ES-I3 (cell line): ENCODE measurements around the gene SCYGR5.
"Not testable (repeated sequence)": the region's sequence is repeated elsewhere in the genome, so short reads cannot be mapped to it uniquely, and the experiment has no call there.

Experiments
- H3K36me3 ChIP-seq: 2 replicates; pipeline ENCODE4 v1.6.1; 2013; ENCODE audit warnings: mild to moderate bottlenecking, low read length, control low read depth, moderate library complexity; ENCODE audit not compliant: insufficient read depth
- H3K4me1 ChIP-seq: 2 replicates; pipeline ENCODE4 v1.6.1; 2013; ENCODE audit warnings: mild to moderate bottlenecking, control low read depth, low read length; ENCODE audit not compliant: insufficient read depth
- H3K9ac ChIP-seq: 2 replicates; pipeline ENCODE4 v1.6.1; 2013; ENCODE audit warnings: low read depth, mild to moderate bottlenecking, low read length, moderate library complexity
- H3K9me3 ChIP-seq: 2 replicates; pipeline ENCODE4 v1.6.1; 2013; ENCODE audit warnings: mild to moderate bottlenecking, low read length, moderate library complexity; ENCODE audit not compliant: control insufficient read depth, insufficient read depth

Gene SCYGR5, protein sequence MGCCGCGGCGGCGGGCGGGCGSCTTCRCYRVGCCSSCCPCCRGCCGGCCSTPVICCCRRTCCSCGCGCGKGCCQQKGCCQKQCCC

DNA sequence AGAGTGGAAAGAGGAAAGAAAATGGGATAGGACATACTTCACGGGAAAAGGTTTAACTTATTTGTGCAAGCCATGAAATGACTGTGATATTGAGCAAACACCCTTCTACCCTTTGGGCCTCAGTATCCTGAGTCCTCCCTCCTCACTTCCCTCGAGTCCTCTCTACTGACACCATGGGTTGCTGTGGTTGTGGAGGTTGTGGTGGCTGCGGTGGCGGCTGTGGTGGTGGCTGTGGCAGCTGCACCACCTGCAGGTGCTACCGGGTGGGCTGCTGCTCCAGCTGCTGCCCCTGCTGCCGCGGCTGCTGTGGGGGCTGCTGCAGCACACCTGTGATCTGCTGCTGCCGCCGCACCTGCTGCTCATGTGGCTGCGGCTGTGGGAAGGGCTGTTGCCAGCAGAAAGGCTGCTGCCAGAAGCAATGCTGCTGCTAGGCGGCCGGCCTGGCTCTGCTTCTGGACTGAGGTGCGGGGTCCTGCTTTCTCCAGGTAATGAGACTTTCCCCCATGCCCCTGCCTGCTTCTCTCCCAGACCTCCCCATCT lies at the start of gene SCYGR5:
TSS of gene SCYGR5 (plus strand) at position 174 of the 540 bp plus-strand sequence. CDS start at position 174, 0 bp downstream.
- not testable (repeated sequence) for H3K4me1 ChIP-seq, H3K9me3 ChIP-seq, H3K9ac ChIP-seq, H3K36me3 ChIP-seq

DNA sequence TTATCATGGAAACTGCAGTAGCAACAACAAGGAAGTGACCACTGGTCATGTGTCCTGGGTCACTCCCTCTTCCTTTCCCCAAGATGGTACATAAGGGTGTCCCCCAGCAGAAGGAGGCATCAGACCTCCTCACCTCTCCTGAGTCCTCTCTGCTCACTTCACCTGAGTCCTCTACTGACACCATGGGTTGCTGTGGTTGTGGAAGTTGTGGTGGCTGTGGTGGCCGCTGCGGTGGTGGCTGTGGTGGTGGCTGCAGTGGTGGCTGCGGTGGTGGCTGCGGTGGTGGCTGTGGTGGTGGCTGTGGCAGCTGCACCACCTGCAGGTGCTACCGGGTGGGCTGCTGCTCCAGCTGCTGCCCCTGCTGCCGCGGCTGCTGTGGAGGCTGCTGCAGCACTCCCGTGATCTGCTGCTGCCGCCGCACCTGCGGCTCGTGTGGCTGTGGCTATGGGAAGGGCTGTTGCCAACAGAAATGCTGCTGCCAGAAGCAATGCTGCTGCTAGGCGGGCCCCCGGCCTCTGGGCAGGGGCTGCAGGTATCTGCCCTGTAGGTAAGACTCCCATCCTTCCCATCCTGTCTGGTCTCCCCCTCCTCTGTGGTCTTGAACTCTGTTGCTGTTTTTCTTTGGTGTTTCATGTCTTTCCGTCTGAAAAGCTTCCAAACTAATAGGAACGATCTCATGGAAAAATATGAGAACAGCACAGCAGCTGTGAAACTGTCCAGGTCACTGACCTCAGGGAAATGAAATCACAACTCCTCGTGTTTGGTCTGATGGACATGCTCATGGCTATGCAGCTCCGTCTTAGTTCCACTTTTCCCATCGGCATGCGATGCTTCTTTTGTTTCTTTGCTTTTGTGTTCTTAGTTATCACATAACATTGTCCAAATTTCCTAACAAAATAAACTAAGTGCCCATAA lies 49.0 kb upstream of the SCYGR5 start, which contains the start of gene SCYGR4:
TSS of gene SCYGR4 (plus strand) at position 183 of the 915 bp plus-strand sequence. CDS start at position 183, 0 bp downstream.
- H3K4me1 ChIP-seq = peaks cover 10% of the 10 kb centered on the region
- H3K36me3 ChIP-seq = no peaks in the 10 kb centered on the region
- no peaks in the 10 kb centered on the region for H3K9me3 ChIP-seq
- no peak within 1 kb of the TSS for H3K9ac ChIP-seq

DNA sequence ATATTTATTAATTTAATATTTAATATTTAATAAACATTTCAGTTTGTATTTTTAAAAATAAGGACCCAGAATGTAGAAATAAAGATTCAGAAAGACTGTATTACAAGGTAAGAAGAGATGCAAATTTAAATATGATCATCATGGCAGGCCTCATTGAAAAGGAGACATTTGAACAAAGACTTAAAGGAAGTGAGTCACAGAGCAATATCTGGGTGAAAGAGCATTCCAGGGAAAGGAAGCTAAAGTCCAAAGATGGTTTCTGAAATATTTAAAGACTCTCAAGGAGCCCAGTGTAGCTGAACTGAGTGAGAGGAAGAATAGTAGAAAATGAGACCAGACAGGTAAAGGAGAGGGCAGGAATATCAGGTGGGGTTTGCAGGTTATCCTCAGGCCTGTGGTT lies 43.4 kb upstream of the SCYGR5 start:
- Histone ChIP-seq H3K9ac (no peak overlapping the region), H3K4me1 (no peaks in the 10 kb centered on the region; the same call in 1 of the 2 replicates), H3K9me3 (no peaks in the 10 kb centered on the region), H3K36me3 (no peaks in the 10 kb centered on the region)

DNA sequence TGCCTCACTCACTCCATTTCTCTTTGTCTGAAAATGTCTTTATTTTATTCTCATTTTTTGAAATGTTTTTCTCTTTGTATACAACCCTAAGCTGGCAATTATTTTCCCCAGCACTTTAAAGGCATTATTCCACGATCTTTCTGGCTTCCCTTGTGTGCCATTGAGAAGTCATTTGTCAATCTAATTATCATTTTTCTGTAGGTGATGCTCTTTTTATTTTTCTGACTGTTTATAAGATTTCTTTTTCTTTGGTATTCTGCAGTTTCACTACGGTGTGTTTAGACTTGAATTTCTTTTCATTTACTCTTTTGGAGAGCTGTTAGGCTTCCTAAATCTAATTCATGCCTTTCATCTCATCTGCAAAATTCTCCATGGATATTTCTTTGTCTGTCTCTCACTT lies 41.2 kb upstream of the SCYGR5 start:
- H3K9ac ChIP-seq = no peak overlapping the region
- H3K36me3 ChIP-seq = no peaks in the 10 kb centered on the region
- no peaks in the 10 kb centered on the region for H3K9me3 ChIP-seq
- H3K4me1 ChIP-seq = no peaks in the 10 kb centered on the region

DNA sequence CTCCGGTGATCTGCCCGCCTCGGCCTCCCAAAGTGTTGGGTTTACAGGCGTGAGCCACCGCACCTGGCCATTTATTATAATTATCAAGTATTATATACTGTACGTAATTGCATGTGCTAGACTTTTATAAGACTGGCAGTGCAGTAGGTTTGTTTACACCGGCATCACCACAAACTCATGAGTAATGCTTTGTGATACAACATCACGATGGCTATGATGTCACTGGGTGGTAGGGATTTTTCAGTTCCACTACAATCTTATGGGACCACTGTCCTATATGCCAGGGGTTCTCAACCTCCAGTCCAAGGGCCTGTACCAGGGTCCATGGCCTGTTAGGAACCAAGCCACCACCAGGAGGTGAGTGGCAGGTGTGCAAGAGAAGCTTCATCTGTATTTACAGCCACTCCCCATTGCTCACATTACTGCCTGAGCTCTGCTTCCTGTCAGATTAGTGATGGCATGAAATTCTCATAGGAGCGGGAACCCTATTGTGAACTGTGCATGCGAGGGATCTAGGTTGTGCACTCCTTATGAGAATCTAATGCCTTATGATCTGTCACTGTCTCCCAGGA lies 39.9 kb upstream of the SCYGR5 start:
- Histone ChIP-seq H3K9me3 (no peaks in the 10 kb centered on the region), H3K36me3 (no peaks in the 10 kb centered on the region), H3K9ac (no peak overlapping the region), H3K4me1 (no peaks in the 10 kb centered on the region)

DNA sequence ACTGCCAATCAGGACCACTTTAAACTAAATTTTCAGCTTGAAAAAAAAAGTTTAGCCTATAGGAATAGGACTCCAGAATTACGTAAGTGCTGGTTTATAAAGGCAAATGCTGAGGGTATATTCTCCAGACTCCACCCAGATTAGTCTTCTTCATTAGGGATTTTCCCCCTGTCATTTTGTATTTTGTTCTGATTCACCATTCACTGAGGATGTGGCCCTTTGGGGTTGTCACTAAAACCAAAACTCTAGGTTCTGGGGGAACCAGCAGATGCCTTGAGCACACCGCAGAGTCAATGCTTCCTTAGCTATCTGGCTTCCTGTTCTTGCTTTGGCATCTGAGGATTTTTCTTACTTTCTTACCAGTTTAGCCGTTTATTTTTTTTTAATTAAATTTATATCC lies 38.8 kb upstream of the SCYGR5 start:
- Histone ChIP-seq H3K9ac (no peak overlapping the region), H3K36me3 (no peaks in the 10 kb centered on the region), H3K4me1 (no peaks in the 10 kb centered on the region), H3K9me3 (no peaks in the 10 kb centered on the region)

DNA sequence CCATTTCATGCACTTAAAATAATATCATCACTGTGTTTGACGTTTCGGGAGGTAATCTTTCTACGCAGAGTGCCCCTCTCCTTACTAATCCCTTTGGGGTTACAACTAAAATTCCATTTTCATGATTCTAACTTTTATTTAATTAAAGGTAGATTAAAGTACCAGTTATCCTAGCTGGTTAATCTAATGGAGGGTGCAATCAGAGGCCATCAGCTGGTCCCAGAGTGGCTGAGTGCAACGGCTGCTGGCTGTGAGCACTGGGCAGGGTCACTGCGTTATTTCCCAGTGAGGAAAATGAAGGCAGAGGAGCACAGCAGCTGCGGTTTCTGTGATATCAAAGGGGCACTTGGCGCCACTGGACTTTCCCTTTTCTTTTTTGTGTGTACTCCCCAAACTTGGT lies 37.2 kb upstream of the SCYGR5 start:
- Histone ChIP-seq H3K9ac (no peak overlapping the region), H3K36me3 (no peaks in the 10 kb centered on the region), H3K4me1 (no peaks in the 10 kb centered on the region), H3K9me3 (no peaks in the 10 kb centered on the region)

DNA sequence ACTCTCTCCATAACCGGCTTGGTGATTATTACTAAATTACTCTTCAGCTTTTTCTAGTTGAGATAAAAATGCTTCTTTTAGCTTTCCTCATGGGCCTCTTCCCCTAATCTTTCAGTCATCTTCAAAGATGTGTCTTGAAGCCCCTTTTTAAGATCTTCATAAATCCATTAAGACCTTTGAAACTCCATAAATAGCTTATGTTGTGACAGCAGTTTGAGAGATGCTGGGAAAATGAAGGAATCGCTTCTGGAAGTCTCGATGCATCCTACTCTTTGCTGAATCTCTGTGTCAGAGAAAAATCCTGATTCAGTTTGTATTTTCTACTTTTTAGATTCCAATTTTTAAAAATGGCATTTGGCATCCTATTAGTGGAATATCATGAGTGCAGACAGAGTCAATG lies 36.3 kb upstream of the SCYGR5 start:
- H3K9me3 ChIP-seq = no peaks in the 10 kb centered on the region
- H3K9ac ChIP-seq = no peak overlapping the region
- H3K36me3 ChIP-seq = no peaks in the 10 kb centered on the region
- H3K4me1 ChIP-seq = no peaks in the 10 kb centered on the region

DNA sequence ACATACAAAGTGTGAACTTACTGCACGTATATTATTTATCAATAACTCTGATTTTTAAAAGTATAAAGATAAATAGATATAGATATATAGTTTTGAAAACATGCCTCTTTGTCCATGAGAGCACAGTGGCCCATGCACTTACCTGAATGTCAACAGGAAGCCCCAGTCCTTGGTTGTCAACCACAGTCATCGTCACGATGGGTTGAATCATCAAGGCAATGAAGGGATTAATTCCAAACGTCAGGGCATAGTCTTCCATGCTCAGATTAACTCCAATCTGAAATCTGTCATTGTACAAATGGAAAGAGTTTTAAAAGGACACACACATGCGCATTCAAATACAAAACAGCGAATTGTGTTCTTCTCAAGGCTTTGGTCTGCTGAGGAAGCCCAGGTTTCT lies 33.8 kb upstream of the SCYGR5 start:
- no peaks in the 10 kb centered on the region for H3K9me3 ChIP-seq
- no peaks in the 10 kb centered on the region for H3K4me1 ChIP-seq
- H3K36me3 ChIP-seq = no peaks in the 10 kb centered on the region
- no peak overlapping the region for H3K9ac ChIP-seq

DNA sequence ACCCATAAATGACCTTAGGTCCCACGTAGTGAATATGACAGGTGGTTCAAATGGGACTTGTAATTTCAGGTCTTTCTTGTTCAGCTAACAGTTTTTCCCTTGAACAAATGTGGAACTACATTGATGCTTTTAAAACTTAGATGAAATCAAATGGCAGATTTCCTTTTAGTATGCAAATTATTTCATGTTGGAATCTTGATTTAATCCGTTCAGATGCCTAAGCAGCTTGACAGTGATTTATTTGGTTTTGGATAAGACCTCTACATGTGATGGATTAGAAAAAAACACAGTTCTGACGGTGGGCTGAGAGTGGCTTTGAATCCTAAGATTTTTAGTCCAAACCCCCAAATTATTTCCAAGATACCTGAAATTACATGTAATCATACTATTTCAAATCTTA lies 32.4 kb upstream of the SCYGR5 start:
- Histone ChIP-seq H3K4me1 (no peaks in the 10 kb centered on the region), H3K9me3 (no peaks in the 10 kb centered on the region), H3K36me3 (no peaks in the 10 kb centered on the region), H3K9ac (no peak overlapping the region)

DNA sequence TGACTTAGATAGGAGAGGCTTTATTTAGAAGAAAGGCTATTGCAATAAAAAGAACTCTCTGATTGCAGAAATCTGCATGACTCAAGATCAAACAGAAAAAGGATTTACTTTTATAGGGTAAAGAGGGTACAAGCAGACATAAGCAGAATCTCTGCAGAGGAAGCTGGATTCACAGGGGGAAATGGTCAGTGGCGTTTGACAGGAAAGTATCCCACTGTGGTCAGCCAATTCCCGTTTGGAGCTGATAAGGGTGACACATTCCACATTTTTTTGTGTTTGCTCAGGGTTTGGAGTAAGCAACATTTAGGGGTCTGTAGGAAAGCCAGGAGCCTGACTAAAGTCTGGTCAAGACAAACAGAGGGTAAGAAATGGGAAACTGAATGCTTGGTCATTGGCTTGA lies 23.9 kb upstream of the SCYGR5 start:
- peaks cover 5% of the 10 kb centered on the region for H3K4me1 ChIP-seq
- no peak overlapping the region for H3K9ac ChIP-seq
- H3K9me3 ChIP-seq = no peaks in the 10 kb centered on the region
- H3K36me3 ChIP-seq = no peaks in the 10 kb centered on the region

DNA sequence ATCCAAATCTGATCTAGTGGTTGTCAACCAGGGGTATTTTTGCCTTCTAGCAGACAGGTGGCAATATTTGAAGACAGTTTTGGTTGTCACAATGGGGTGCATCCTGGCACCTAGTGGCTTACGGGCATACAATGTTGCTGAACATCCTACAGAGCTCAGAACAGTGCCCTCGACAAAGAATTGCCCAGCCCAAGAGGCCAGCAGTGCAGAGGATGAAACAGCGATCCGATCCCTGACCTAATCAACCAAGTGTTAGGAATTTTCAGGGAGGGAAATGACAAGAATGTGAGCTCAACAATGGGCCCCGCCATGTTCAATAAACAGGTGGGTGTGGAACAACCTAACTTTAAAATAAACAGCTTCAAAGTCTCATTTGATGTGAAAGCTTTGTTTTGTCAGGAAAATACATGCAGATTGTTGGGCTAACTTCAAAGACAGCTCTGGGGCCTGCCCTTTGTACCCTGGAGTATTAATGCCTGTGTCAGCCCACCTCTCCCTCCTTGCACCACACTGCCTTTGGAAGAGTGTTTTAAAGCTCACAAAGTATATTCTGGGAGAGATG lies 22.5 kb upstream of the SCYGR5 start:
- peaks cover 5% of the 10 kb centered on the region for H3K4me1 ChIP-seq
- no peak overlapping the region for H3K9ac ChIP-seq
- H3K36me3 ChIP-seq = no peaks in the 10 kb centered on the region
- no peaks in the 10 kb centered on the region for H3K9me3 ChIP-seq

DNA sequence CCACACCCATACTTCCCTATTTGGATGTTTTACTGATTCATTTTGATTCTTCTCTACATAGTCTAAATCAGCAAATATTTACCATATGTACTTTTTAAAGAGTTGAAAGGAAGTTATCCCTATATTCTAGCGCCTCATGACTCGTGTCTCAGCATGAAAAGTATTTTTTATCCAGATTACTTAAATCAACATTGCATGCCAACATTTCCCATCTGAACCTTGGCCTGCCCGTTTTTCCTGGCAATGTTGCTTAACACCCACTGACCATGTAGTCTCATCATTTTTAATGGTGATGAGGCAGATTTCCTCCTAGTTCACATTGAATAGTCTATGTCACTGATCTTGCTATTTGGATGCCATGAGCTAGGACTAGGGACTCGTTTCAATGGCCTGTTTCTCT lies 13.2 kb upstream of the SCYGR5 start:
- Histone ChIP-seq H3K4me1 (no peaks in the 10 kb centered on the region), H3K36me3 (no peaks in the 10 kb centered on the region), H3K9ac (no peak overlapping the region)

DNA sequence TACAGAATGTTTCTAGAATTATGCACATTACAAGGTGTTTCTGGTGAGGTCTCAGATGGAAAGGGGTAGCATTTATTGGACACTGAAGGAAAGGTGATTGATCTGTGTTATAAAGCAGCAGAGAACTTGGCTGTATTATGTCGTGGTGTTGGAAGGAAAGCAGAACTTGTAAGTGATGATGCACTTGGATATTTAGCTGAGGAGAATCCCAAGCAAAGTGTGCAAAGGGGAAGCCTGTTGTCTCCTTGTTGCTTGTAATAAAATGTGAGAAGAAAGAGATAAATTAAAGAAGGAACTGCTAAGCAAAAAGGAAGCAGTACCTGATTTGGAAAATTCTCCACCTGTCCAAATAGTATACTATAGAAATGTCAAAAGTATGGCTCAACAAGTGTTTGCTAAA lies 12.2 kb upstream of the SCYGR5 start:
- Histone ChIP-seq H3K9ac (no peak overlapping the region), H3K4me1 (no peaks in the 10 kb centered on the region), H3K36me3 (no peaks in the 10 kb centered on the region), H3K9me3 (no peaks in the 10 kb centered on the region)

More for the DNA sequence above, 13.2 kb upstream of the SCYGR5 start:
- no peaks in the 10 kb centered on the region for H3K9me3 ChIP-seq
